SK-MEL-5 (cell line): ENCODE data around the gene SPINT2. TPM values are rescaled to one million over a fixed set of nuclear protein-coding genes. Genes with fewer than 3 reads are reported as not detected.
"Not testable (repeated sequence)": the region's sequence is repeated elsewhere in the genome, so short reads cannot be mapped to it uniquely, and the experiment has no call there.

Source experiments
- DNase-seq: peaks from one replicate; pipeline ENCODE4 v3.0.0-alpha.2; 2016; ENCODE audit warnings: low read depth, low spot score
- in situ Hi-C: cut with HindIII; loops from 2 replicates; pipeline ENCODE4 v1.10.0; 2016; ENCODE audit warnings: low sequenced_read_pairs, high pct_unique_total_duplicates, low pct_unique_long_range_greater_than_20kb
- small RNA-seq, 2 experiments: library from RNA; depleted of rRNA; stranded (forward); fragments of <200 nt; gene quantifications; one replicate each; pipeline ENCODE3, GENCODE V24; 2014
- total RNA-seq: library from RNA; depleted of rRNA; stranded (reverse); fragments of >200 nt; shearing (Covaris generic); gene quantifications from 2 replicates; pipeline ENCODE4 v1.2.3, GENCODE V29; 2014; rRNA removed

The SPINT2 gene
- total RNA-seq, 1 experiment from 2014 or later: not detected

GRCh38 chr19:38324431-38324830, 60.1 kb downstream of the SPINT2 start:
- DNase-seq: no peak
- in situ Hi-C loops: no loop called here

GRCh38 chr19:38326591-38326990, 62.2 kb downstream of the SPINT2 start:
- in situ Hi-C loops: no loop called here
- no peak for DNase-seq

- in situ Hi-C loops: no loop called here
- DNase-seq: no peak
Measured at GRCh38 chr19:38329651-38330050, 65.3 kb downstream of the SPINT2 start.

- in situ Hi-C loops: no loop called here
- DNase-seq: no peak
Measured at GRCh38 chr19:38331728-38332127, 67.4 kb downstream of the SPINT2 start.

GRCh38 chr19:38333245-38333644, 68.9 kb downstream of the SPINT2 start:
- in situ Hi-C loops: no loop called here

GRCh38 chr19:38335949-38336637, 71.7 kb downstream of the SPINT2 start:
- in situ Hi-C loops: no loop called here

More at GRCh38 chr19:38333245-38333644, 68.9 kb downstream of the SPINT2 start:
- DNase-seq: no peak

GRCh38 chr19:38336638-38337359, 72.4 kb downstream of the SPINT2 start:
- in situ Hi-C loops: no loop called here
- DNase-seq: peak; percentile 94

More at GRCh38 chr19:38335949-38336637, 71.7 kb downstream of the SPINT2 start:
- DNase-seq: peak; percentile 94

- DNase-seq: no peak
- in situ Hi-C loops: no loop called here
Measured at GRCh38 chr19:38337360-38337653, 72.9 kb downstream of the SPINT2 start.

GRCh38 chr19:38339011-38339410, 74.6 kb downstream of the SPINT2 start:
- DNase-seq, in situ Hi-C loops: not testable (repeated sequence)

GRCh38 chr19:38340927-38341326, 76.6 kb downstream of the SPINT2 start:
- in situ Hi-C loops: no loop called here
- DNase-seq: no peak

Small RNA genes within 50 kb of the gene (small RNA-seq; reads per million reads assigned to genes)
- gene RF00019: 0 reads per million in 2 experiments

Other genes starting within 250 kb of the SPINT2 start
- 1.7 and 2.5 TPM in 2 replicates for gene DPF1, start 40.4 kb upstream of the SPINT2 start, total RNA-seq
- not detected in 2 replicates for gene PPP1R14A, start 8.2 kb upstream of the SPINT2 start, total RNA-seq
- gene C19orf33, start 39.7 kb downstream of the SPINT2 start, total RNA-seq: not detected in 2 replicates
- 106 and 124 TPM in 2 replicates for gene YIF1B, start 51.4 kb downstream of the SPINT2 start, total RNA-seq
- gene KCNK6, start 55.3 kb downstream of the SPINT2 start, total RNA-seq: 0.05 and 0.16 TPM in 2 replicates
- gene CATSPERG, start 71.3 kb downstream of the SPINT2 start, total RNA-seq: 0.11 and 1.9 TPM in 2 replicates
- 279 and 300 TPM in 2 replicates for gene PSMD8, start 110.0 kb downstream of the SPINT2 start, total RNA-seq
- gene GGN, start 123.5 kb downstream of the SPINT2 start, total RNA-seq: not detected in 2 replicates
- gene SPRED3, start 124.1 kb downstream of the SPINT2 start, total RNA-seq: 0.05 and 0.42 TPM in 2 replicates
- 6.9 and 8.9 TPM in 2 replicates for gene FAM98C, start 138.5 kb downstream of the SPINT2 start, total RNA-seq
- not detected in 2 replicates for gene RASGRP4, start 161.6 kb downstream of the SPINT2 start, total RNA-seq
- gene RYR1, start 169.1 kb downstream of the SPINT2 start, total RNA-seq: 0.03 TPM in 1 of 2 replicates, not detected in the other